GM18909 (cell line): ENCODE measurements around the gene FGF2.
"Not testable (repeated sequence)": the region's sequence is repeated elsewhere in the genome, so short reads cannot be mapped to it uniquely, and the experiment has no call there.

Source experiments
- ATAC-seq: cut with Tn5 transposase; IDR thresholded peaks from one replicate; pipeline ENCODE4 v1.9.1; 2021; ENCODE audit warnings: mild to moderate bottlenecking; ENCODE audit not compliant: unreplicated experiment, poor library complexity

FGF2 gene

GRCh38 chr4:122842984-122843531 is 16.4 kb downstream of the FGF2 start:
- no peak for ATAC-seq

- ATAC-seq, result not testable (repeated sequence)
Observed at GRCh38 chr4:122844391-122844790, 17.8 kb downstream of the FGF2 start.

- ATAC-seq, result no peak
Observed at GRCh38 chr4:122845066-122845465, 18.4 kb downstream of the FGF2 start.

GRCh38 chr4:122845760-122846159 is 19.1 kb downstream of the FGF2 start:
- ATAC-seq, result peak; percentile 69

GRCh38 chr4:122847931-122848330 is 21.3 kb downstream of the FGF2 start:
- no peak for ATAC-seq

- ATAC-seq, result not testable (repeated sequence)
Observed at GRCh38 chr4:122849789-122850188, 23.2 kb downstream of the FGF2 start.

- ATAC-seq, result no peak
Observed at GRCh38 chr4:122851568-122851967, 24.9 kb downstream of the FGF2 start.

- no peak for ATAC-seq
Observed at GRCh38 chr4:122854447-122855352, 28.1 kb downstream of the FGF2 start.

- ATAC-seq, result no peak
Observed at GRCh38 chr4:122855353-122855890, 28.8 kb downstream of the FGF2 start.

GRCh38 chr4:122857160-122857559 is 30.5 kb downstream of the FGF2 start:
- no peak for ATAC-seq

GRCh38 chr4:122858705-122859104 is 32.1 kb downstream of the FGF2 start:
- no peak for ATAC-seq

GRCh38 chr4:122861172-122861943 is 34.7 kb downstream of the FGF2 start:
- no peak for ATAC-seq

- no peak for ATAC-seq
Observed at GRCh38 chr4:122863639-122864038, 37.0 kb downstream of the FGF2 start.

- ATAC-seq, result no peak
Observed at GRCh38 chr4:122865425-122865824, 38.8 kb downstream of the FGF2 start.

GRCh38 chr4:122868235-122868634 is 41.6 kb downstream of the FGF2 start:
- not testable (repeated sequence) for ATAC-seq

GRCh38 chr4:122873146-122873545 is 46.5 kb downstream of the FGF2 start:
- no peak for ATAC-seq

GRCh38 chr4:122873821-122874593 is 47.4 kb downstream of the FGF2 start:
- peak; percentile 56 for ATAC-seq

- ATAC-seq, result no peak
Observed at GRCh38 chr4:122875949-122876348, 49.3 kb downstream of the FGF2 start.

- ATAC-seq, result no peak
Observed at GRCh38 chr4:122876456-122876855, 49.8 kb downstream of the FGF2 start.

GRCh38 chr4:122879001-122879400 is 52.4 kb downstream of the FGF2 start:
- no peak for ATAC-seq
